ENCODE measurements around the gene SPATA19.

Gene SPATA19

DNA sequence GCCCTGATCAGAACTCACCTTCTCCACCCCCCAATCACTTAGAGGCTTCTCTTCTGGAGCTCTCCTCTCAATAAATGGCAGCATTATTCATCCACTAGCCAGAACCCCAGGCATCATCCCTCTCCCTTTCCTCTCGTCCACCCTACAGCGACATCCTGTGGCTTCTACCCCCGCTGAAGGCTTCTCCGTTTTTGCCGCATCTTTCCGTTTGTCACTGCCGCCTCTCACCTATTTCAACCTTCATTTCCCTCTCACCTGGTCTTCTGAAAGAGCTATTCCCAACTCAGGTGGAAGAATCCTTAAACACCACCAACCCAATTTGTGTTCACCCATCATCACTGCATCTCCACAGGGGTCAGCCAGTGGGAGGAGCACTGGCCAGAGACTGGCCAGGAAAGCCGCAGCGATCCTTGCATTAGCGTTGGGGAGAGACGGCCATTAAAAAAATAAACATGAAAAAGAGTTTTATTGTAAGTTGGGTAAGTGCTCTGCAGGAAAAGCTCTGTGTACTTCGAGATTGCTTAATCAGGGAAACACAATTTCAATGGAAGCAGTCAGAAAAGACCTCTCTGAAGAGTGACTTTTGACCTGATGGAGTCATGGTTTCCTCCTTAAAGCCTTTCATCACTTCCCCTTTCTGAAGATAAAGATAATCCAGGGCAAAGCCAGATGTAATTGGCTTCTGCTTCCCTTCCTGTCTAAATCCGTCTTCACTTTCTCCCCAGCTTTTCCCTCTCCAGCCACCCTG, 36.7 kb downstream of the SPATA19 start:
- Histone ChIP-seq H4K20me1 (ENCODE audit: insufficient read depth, low read length, poor library complexity, severe bottlenecking) (no peaks in the 10 kb centered on the region), H3K79me2 (ENCODE audit: insufficient read depth, low read length) (no peaks in the 10 kb centered on the region), H3F3A (ENCODE audit: low read depth) (no peaks in the 10 kb centered on the region), H3K9ac (ENCODE audit: low read depth, low read length, poor library complexity, severe bottlenecking) (no peak overlapping the region), H3K4me1 (ENCODE audit: insufficient read depth, low read length, poor library complexity, severe bottlenecking) (no peaks in the 10 kb centered on the region), H3K36me3 (ENCODE audit: insufficient read depth, low read length) (no peaks in the 10 kb centered on the region), H3K4me2 (ENCODE audit: low read depth, low read length, poor library complexity, severe bottlenecking) (no peak overlapping the region), H3K27me3 (ENCODE audit: insufficient read depth, low read length, poor library complexity, severe bottlenecking) (no peaks in the 10 kb centered on the region), H2AFZ (ENCODE audit: low read length) (no peak overlapping the region), H3K4me3 (ENCODE audit: low read length, poor library complexity, severe bottlenecking) (no peak overlapping the region), H3K9me2 (replicated peaks; ENCODE audit: low read depth, low read length) (no peaks in the 10 kb centered on the region), H3K9me3 (ENCODE audit: insufficient read depth, low read depth, low read length) (peaks cover 16% of the 10 kb centered on the region)
- TF ChIP-seq EZH2phosphoT487 (IDR thresholded peaks at IDR 0.05; ENCODE audit: borderline replicate concordance), result no peak
- TF ChIP-seq, protein P1, sequence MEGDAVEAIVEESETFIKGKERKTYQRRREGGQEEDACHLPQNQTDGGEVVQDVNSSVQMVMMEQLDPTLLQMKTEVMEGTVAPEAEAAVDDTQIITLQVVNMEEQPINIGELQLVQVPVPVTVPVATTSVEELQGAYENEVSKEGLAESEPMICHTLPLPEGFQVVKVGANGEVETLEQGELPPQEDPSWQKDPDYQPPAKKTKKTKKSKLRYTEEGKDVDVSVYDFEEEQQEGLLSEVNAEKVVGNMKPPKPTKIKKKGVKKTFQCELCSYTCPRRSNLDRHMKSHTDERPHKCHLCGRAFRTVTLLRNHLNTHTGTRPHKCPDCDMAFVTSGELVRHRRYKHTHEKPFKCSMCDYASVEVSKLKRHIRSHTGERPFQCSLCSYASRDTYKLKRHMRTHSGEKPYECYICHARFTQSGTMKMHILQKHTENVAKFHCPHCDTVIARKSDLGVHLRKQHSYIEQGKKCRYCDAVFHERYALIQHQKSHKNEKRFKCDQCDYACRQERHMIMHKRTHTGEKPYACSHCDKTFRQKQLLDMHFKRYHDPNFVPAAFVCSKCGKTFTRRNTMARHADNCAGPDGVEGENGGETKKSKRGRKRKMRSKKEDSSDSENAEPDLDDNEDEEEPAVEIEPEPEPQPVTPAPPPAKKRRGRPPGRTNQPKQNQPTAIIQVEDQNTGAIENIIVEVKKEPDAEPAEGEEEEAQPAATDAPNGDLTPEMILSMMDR (conservative IDR thresholded peaks at IDR 0.05; ENCODE audit: low read length), result no peak

DNA sequence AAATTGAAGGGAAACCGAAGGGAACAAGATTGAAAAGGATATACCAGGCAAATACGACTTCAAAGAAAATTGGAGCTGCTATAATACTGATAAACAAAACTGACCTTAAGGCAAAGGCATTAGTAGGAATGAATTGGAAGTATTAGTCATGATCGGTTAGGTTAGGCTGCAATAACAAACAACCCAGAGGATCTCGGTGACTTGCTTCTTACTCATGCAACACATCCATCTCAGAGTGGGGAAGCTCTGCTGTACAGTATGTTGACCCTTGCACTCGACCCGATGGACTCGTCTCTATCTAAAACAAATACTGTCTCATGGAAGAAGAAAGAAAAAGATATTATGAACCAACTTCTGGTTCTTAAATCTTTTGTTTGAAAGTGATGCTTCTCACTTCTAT, 42.3 kb downstream of the SPATA19 start:
- no peaks in the 10 kb centered on the region for H3K27me3 ChIP-seq (ENCODE audit: insufficient read depth, low read length, poor library complexity, severe bottlenecking)
- H2AFZ ChIP-seq (ENCODE audit: low read length), result no peak overlapping the region
- H3F3A ChIP-seq (ENCODE audit: low read depth), result no peaks in the 10 kb centered on the region
- H3K79me2 ChIP-seq (ENCODE audit: insufficient read depth, low read length), result no peaks in the 10 kb centered on the region
- H3K4me2 ChIP-seq (ENCODE audit: low read depth, low read length, poor library complexity, severe bottlenecking), result no peak overlapping the region
- no peaks in the 10 kb centered on the region for H3K36me3 ChIP-seq (ENCODE audit: insufficient read depth, low read length)
- no peak overlapping the region for H3K9ac ChIP-seq (ENCODE audit: low read depth, low read length, poor library complexity, severe bottlenecking)
- no peaks in the 10 kb centered on the region for H3K9me2 ChIP-seq (replicated peaks; ENCODE audit: low read depth, low read length)
- no peaks in the 10 kb centered on the region for H3K4me1 ChIP-seq (ENCODE audit: insufficient read depth, low read length, poor library complexity, severe bottlenecking)
- no peak for TF ChIP-seq EZH2phosphoT487 (IDR thresholded peaks at IDR 0.05; ENCODE audit: borderline replicate concordance)
- TF ChIP-seq, protein P1 (conservative IDR thresholded peaks at IDR 0.05; ENCODE audit: low read length), result no peak
- no peaks in the 10 kb centered on the region for H4K20me1 ChIP-seq (ENCODE audit: insufficient read depth, low read length, poor library complexity, severe bottlenecking)
- H3K9me3 ChIP-seq (ENCODE audit: insufficient read depth, low read depth, low read length), result peaks cover 3% of the 10 kb centered on the region; the same call in 1 of the 2 replicates
- H3K4me3 ChIP-seq (ENCODE audit: low read length, poor library complexity, severe bottlenecking), result no peak overlapping the region

GRCh38 chr11:133801356-133801755, 44.0 kb downstream of the SPATA19 start:
- Histone ChIP-seq H3K9me3 (ENCODE audit: insufficient read depth, low read depth, low read length) (peaks cover 3% of the 10 kb centered on the region; the same call in 1 of the 2 replicates), H3K9me2 (replicated peaks; ENCODE audit: low read depth, low read length) (no peaks in the 10 kb centered on the region), H4K20me1 (ENCODE audit: insufficient read depth, low read length, poor library complexity, severe bottlenecking) (no peaks in the 10 kb centered on the region), H3K4me1 (ENCODE audit: insufficient read depth, low read length, poor library complexity, severe bottlenecking) (no peaks in the 10 kb centered on the region), H3K36me3 (ENCODE audit: insufficient read depth, low read length) (no peaks in the 10 kb centered on the region), H3K4me2 (ENCODE audit: low read depth, low read length, poor library complexity, severe bottlenecking) (no peak overlapping the region), H3F3A (ENCODE audit: low read depth) (no peaks in the 10 kb centered on the region), H3K79me2 (ENCODE audit: insufficient read depth, low read length) (no peaks in the 10 kb centered on the region), H3K4me3 (ENCODE audit: low read length, poor library complexity, severe bottlenecking) (no peak overlapping the region), H3K27me3 (ENCODE audit: insufficient read depth, low read length, poor library complexity, severe bottlenecking) (no peaks in the 10 kb centered on the region), H3K9ac (ENCODE audit: low read depth, low read length, poor library complexity, severe bottlenecking) (no peak overlapping the region), H2AFZ (ENCODE audit: low read length) (no peak overlapping the region)
- TF ChIP-seq, protein P1 (conservative IDR thresholded peaks at IDR 0.05; ENCODE audit: low read length), result no peak
- TF ChIP-seq EZH2phosphoT487 (IDR thresholded peaks at IDR 0.05; ENCODE audit: borderline replicate concordance), result no peak
